CD4-positive, alpha-beta T cell treated with Interleukin-15 for 1 hour (primary cell): Measurements from ENCODE around the gene ADGRG1.

Experiments used
- DNase-seq: peaks from one replicate; pipeline ENCODE4 v3.0.0-alpha.2; 2020

Gene ADGRG1

GRCh38 chr16:57606147-57606846 is 22.1 kb upstream of the ADGRG1 start:
- DNase-seq, result no peak

GRCh38 chr16:57606847-57607501 is 21.5 kb upstream of the ADGRG1 start:
- no peak for DNase-seq

- DNase-seq, result no peak
Measured at GRCh38 chr16:57607676-57608461, 20.6 kb upstream of the ADGRG1 start.

- DNase-seq, result no peak
Measured at GRCh38 chr16:57608462-57609113, 19.8 kb upstream of the ADGRG1 start.

- DNase-seq, result peak; percentile 41
Measured at GRCh38 chr16:57609541-57610401, 18.7 kb upstream of the ADGRG1 start.

- no peak for DNase-seq
Measured at GRCh38 chr16:57610611-57611010, 17.8 kb upstream of the ADGRG1 start.

GRCh38 chr16:57611181-57611580 is 17.2 kb upstream of the ADGRG1 start:
- DNase-seq, result no peak

- DNase-seq, result no peak
Measured at GRCh38 chr16:57611706-57612105, 16.7 kb upstream of the ADGRG1 start.

GRCh38 chr16:57612494-57612893 is 15.9 kb upstream of the ADGRG1 start:
- DNase-seq, result no peak

GRCh38 chr16:57613514-57613913 is 14.9 kb upstream of the ADGRG1 start:
- no peak for DNase-seq

GRCh38 chr16:57614536-57614935 is 13.9 kb upstream of the ADGRG1 start:
- no peak for DNase-seq

- DNase-seq, result no peak
Measured at GRCh38 chr16:57614944-57615343, 13.5 kb upstream of the ADGRG1 start.

- DNase-seq, result no peak
Measured at GRCh38 chr16:57615813-57616212, 12.6 kb upstream of the ADGRG1 start.

GRCh38 chr16:57616241-57616640 is 12.2 kb upstream of the ADGRG1 start:
- DNase-seq, result no peak

- DNase-seq, result no peak
Measured at GRCh38 chr16:57616876-57617275, 11.6 kb upstream of the ADGRG1 start.

- DNase-seq, result no peak
Measured at GRCh38 chr16:57617604-57618111, 10.8 kb upstream of the ADGRG1 start.

- DNase-seq, result no peak
Measured at GRCh38 chr16:57618296-57619132, 9.9 kb upstream of the ADGRG1 start.

GRCh38 chr16:57619133-57619605 is 9.3 kb upstream of the ADGRG1 start:
- no peak for DNase-seq

GRCh38 chr16:57619606-57620334 is 8.7 kb upstream of the ADGRG1 start:
- peak; percentile 11 for DNase-seq
